GM19025 (cell line): ENCODE measurements around the gene RXRA.

Experiments used
- ATAC-seq: cut with Tn5 transposase; IDR thresholded peaks from one replicate; pipeline ENCODE4 v1.9.1; 2021; ENCODE audit warnings: mild to moderate bottlenecking, low read depth, moderate library complexity; ENCODE audit not compliant: unreplicated experiment

RXRA gene

GRCh38 chr9:134349936-134350335 lies 23.7 kb downstream of the RXRA start:
- ATAC-seq: no peak

GRCh38 chr9:134350416-134350994 lies 24.2 kb downstream of the RXRA start:
- ATAC-seq: no peak

GRCh38 chr9:134351606-134352176 lies 25.4 kb downstream of the RXRA start:
- no peak for ATAC-seq

- ATAC-seq: no peak
Observed at GRCh38 chr9:134352247-134352933, 26.1 kb downstream of the RXRA start.

- ATAC-seq: no peak
Observed at GRCh38 chr9:134353539-134353938, 27.3 kb downstream of the RXRA start.

GRCh38 chr9:134355158-134355557 lies 28.9 kb downstream of the RXRA start:
- no peak for ATAC-seq

GRCh38 chr9:134355561-134356279 lies 29.5 kb downstream of the RXRA start:
- no peak for ATAC-seq

GRCh38 chr9:134356496-134357470 lies 30.5 kb downstream of the RXRA start:
- no peak for ATAC-seq

GRCh38 chr9:134357631-134358025 lies 31.4 kb downstream of the RXRA start:
- ATAC-seq: no peak

- no peak for ATAC-seq
Observed at GRCh38 chr9:134358026-134358661, 31.9 kb downstream of the RXRA start.

GRCh38 chr9:134358662-134359319 lies 32.5 kb downstream of the RXRA start:
- no peak for ATAC-seq

GRCh38 chr9:134359493-134360179 lies 33.4 kb downstream of the RXRA start:
- ATAC-seq: no peak

GRCh38 chr9:134360180-134360759 lies 34.0 kb downstream of the RXRA start:
- no peak for ATAC-seq

- ATAC-seq: no peak
Observed at GRCh38 chr9:134360897-134361296, 34.6 kb downstream of the RXRA start.

GRCh38 chr9:134361426-134361825 lies 35.2 kb downstream of the RXRA start:
- no peak for ATAC-seq

GRCh38 chr9:134361843-134362414 lies 35.7 kb downstream of the RXRA start:
- ATAC-seq: no peak

- ATAC-seq: no peak
Observed at GRCh38 chr9:134363450-134363849, 37.2 kb downstream of the RXRA start.
